ENCODE results near the gene MACROD2. TPM values are rescaled to one million over a fixed set of nuclear protein-coding genes. Genes with fewer than 3 reads are reported as not detected.
"Not testable (repeated sequence)": the region's sequence is repeated elsewhere in the genome, so short reads cannot be mapped to it uniquely, and the experiment has no call there.

Gene MACROD2
- total RNA-seq (2014; rRNA removed; shearing (Covaris generic)), result 1.3 and 3.3 TPM in 2 replicates
- polyA plus RNA-seq (2015; cell fraction: cytosol; rRNA removed), result 0.39 and 1.3 TPM in 2 replicates
- 1.4 and 5.5 TPM in 2 replicates for polyA plus RNA-seq (2015; cell fraction: nucleus; rRNA removed)

- DNase-seq (ENCODE audit: low read depth, low spot score), result peak; percentile 96
- in situ Hi-C loops (cut with HindIII; ENCODE audit: low pct_unique_long_range_greater_than_20kb, low sequenced_read_pairs), result no loop called here
These were observed at the start of gene MACROD2 for GRCh38 chr20:13995086-13995665. Gene MACROD2 (plus strand): TSS chr20:13995516.

- in situ Hi-C loops (cut with HindIII; ENCODE audit: low pct_unique_long_range_greater_than_20kb, low sequenced_read_pairs), result no loop called here
These were observed 47.6 kb upstream of the MACROD2 start for GRCh38 chr20:13947719-13948118.

GRCh38 chr20:13953227-13953626, 42.1 kb upstream of the MACROD2 start:
- DNase-seq (ENCODE audit: low read depth, low spot score), result peak; percentile 50
- in situ Hi-C loops (cut with HindIII; ENCODE audit: low pct_unique_long_range_greater_than_20kb, low sequenced_read_pairs), result no loop called here

More at GRCh38 chr20:13947719-13948118, 47.6 kb upstream of the MACROD2 start:
- DNase-seq (ENCODE audit: low read depth, low spot score), result no peak

GRCh38 chr20:13960119-13960518, 35.2 kb upstream of the MACROD2 start:
- in situ Hi-C loops (cut with HindIII; ENCODE audit: low pct_unique_long_range_greater_than_20kb, low sequenced_read_pairs), result no loop called here
- no peak for DNase-seq (ENCODE audit: low read depth, low spot score)

- no peak for DNase-seq (ENCODE audit: low read depth, low spot score)
- in situ Hi-C loops (cut with HindIII; ENCODE audit: low pct_unique_long_range_greater_than_20kb, low sequenced_read_pairs), result no loop called here
These were observed 34.8 kb upstream of the MACROD2 start for GRCh38 chr20:13960525-13960924.

- no peak for DNase-seq (ENCODE audit: low read depth, low spot score)
- in situ Hi-C loops (cut with HindIII; ENCODE audit: low pct_unique_long_range_greater_than_20kb, low sequenced_read_pairs), result no loop called here
These were observed 11.1 kb upstream of the MACROD2 start for GRCh38 chr20:13984211-13984610.

- in situ Hi-C loops (cut with HindIII; ENCODE audit: low pct_unique_long_range_greater_than_20kb, low sequenced_read_pairs), result no loop called here
- peak; percentile 25 for DNase-seq (ENCODE audit: low read depth, low spot score)
These were observed 4.9 kb upstream of the MACROD2 start, which contains the start of gene SEL1L2 for GRCh38 chr20:13990465-13990864. Gene SEL1L2 (minus strand): TSS chr20:13990614. CDS start chr20:13990534, 80 bp downstream.

- in situ Hi-C loops (cut with HindIII; ENCODE audit: low pct_unique_long_range_greater_than_20kb, low sequenced_read_pairs), result no loop called here
- DNase-seq (ENCODE audit: low read depth, low spot score), result no peak
These were observed 4.0 kb upstream of the MACROD2 start for GRCh38 chr20:13991311-13991710.

GRCh38 chr20:13991955-13992354, 3.4 kb upstream of the MACROD2 start:
- DNase-seq (ENCODE audit: low read depth, low spot score); in situ Hi-C loops (cut with HindIII; ENCODE audit: low pct_unique_long_range_greater_than_20kb, low sequenced_read_pairs): not testable (repeated sequence)

GRCh38 chr20:13995841-13996240, 525 bp downstream of the MACROD2 start:
- in situ Hi-C loops (cut with HindIII; ENCODE audit: low pct_unique_long_range_greater_than_20kb, low sequenced_read_pairs), result no loop called here
- DNase-seq (ENCODE audit: low read depth, low spot score), result peak; percentile 18

- no peak for DNase-seq (ENCODE audit: low read depth, low spot score)
- in situ Hi-C loops (cut with HindIII; ENCODE audit: low pct_unique_long_range_greater_than_20kb, low sequenced_read_pairs), result no loop called here
These were observed 949 bp downstream of the MACROD2 start for GRCh38 chr20:13996265-13996664.

- in situ Hi-C loops (cut with HindIII; ENCODE audit: low pct_unique_long_range_greater_than_20kb, low sequenced_read_pairs), result no loop called here
- DNase-seq (ENCODE audit: low read depth, low spot score), result no peak
These were observed 5.6 kb downstream of the MACROD2 start for GRCh38 chr20:14000917-14001316.

GRCh38 chr20:14005996-14006395, 10.7 kb downstream of the MACROD2 start:
- in situ Hi-C loops (cut with HindIII; ENCODE audit: low pct_unique_long_range_greater_than_20kb, low sequenced_read_pairs), result no loop called here
- DNase-seq (ENCODE audit: low read depth, low spot score), result no peak

GRCh38 chr20:14009208-14009607, 13.9 kb downstream of the MACROD2 start:
- in situ Hi-C loops (cut with HindIII; ENCODE audit: low pct_unique_long_range_greater_than_20kb, low sequenced_read_pairs), result no loop called here
- DNase-seq (ENCODE audit: low read depth, low spot score), result no peak

- no peak for DNase-seq (ENCODE audit: low read depth, low spot score)
- in situ Hi-C loops (cut with HindIII; ENCODE audit: low pct_unique_long_range_greater_than_20kb, low sequenced_read_pairs), result no loop called here
These were observed 17.4 kb downstream of the MACROD2 start for GRCh38 chr20:14012671-14013070.

- in situ Hi-C loops (cut with HindIII; ENCODE audit: low pct_unique_long_range_greater_than_20kb, low sequenced_read_pairs), result no loop called here
- DNase-seq (ENCODE audit: low read depth, low spot score), result no peak
These were observed 35.7 kb downstream of the MACROD2 start for GRCh38 chr20:14030991-14031390.

- in situ Hi-C loops (cut with HindIII; ENCODE audit: low pct_unique_long_range_greater_than_20kb, low sequenced_read_pairs), result no loop called here
- DNase-seq (ENCODE audit: low read depth, low spot score), result no peak
These were observed 38.0 kb downstream of the MACROD2 start for GRCh38 chr20:14033310-14033709.

- no peak for DNase-seq (ENCODE audit: low read depth, low spot score)
- in situ Hi-C loops (cut with HindIII; ENCODE audit: low pct_unique_long_range_greater_than_20kb, low sequenced_read_pairs), result no loop called here
These were observed 41.3 kb downstream of the MACROD2 start for GRCh38 chr20:14036567-14036966.

- DNase-seq (ENCODE audit: low read depth, low spot score); in situ Hi-C loops (cut with HindIII; ENCODE audit: low pct_unique_long_range_greater_than_20kb, low sequenced_read_pairs): not testable (repeated sequence)
These were observed 49.5 kb downstream of the MACROD2 start for GRCh38 chr20:14044712-14045276.
